ENCODE results near the gene DGKG.

The DGKG gene

DNA sequence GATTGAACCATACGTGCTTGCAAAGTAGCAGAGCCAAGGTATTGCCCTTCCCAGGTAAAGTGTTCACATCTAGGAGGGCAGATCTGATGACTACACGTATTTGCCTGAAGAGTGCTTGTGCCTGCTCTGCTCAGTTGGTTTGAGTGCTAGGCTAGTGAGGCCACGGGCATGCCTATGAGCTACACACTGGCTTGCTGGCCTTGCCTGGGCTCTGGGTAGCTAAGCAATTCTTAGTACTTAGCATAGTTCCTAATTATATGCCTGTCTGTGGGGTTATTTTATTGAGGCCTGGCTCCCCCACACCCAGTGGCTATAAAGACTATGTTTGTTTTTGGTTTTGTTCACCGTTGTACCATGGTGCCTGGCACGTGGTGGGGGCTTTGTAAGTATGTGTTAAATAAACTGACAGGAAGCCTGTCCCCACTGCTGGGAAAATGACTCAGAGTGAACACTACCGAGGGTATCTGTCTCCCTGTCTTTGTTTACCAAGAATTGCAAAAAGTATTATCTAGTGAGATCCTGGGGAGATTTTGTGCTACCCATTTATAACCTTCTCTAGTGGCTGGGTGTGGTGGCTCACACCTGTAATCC, 181.0 kb downstream of the DGKG start:
- Histone ChIP-seq H3K36me3 (ENCODE audit: control insufficient read depth, insufficient read depth, low read length) (no peaks in the 10 kb centered on the region; the same call in 1 of the 2 replicates), H3K4me3 (replicated peaks; ENCODE audit: low read depth, low read length) (no peak overlapping the region), H3K27me3 (replicated peaks; ENCODE audit: control insufficient read depth, insufficient read depth, low read length) (no peaks in the 10 kb centered on the region)
- TF ChIP-seq CTCF (IDR thresholded peaks at IDR 0.05; ENCODE audit: insufficient read depth, low read length, poor library complexity, severe bottlenecking) = no peak
- no peak for DNase-seq (ENCODE audit: extremely low read depth, insufficient read length)

- Histone ChIP-seq H3K36me3 (ENCODE audit: control insufficient read depth, insufficient read depth, low read length) (no peaks in the 10 kb centered on the region; the same call in 1 of the 2 replicates), H3K27me3 (replicated peaks; ENCODE audit: control insufficient read depth, insufficient read depth, low read length) (no peaks in the 10 kb centered on the region), H3K4me3 (replicated peaks; ENCODE audit: low read depth, low read length) (no peak overlapping the region)
- no peak for TF ChIP-seq CTCF (IDR thresholded peaks at IDR 0.05; ENCODE audit: insufficient read depth, low read length, poor library complexity, severe bottlenecking)
- no peak for DNase-seq (ENCODE audit: extremely low read depth, insufficient read length)
Measured at GRCh38 chr3:186180151-186180550, 181.9 kb downstream of the DGKG start.

GRCh38 chr3:186178412-186178811, 183.6 kb downstream of the DGKG start:
- TF ChIP-seq CTCF (IDR thresholded peaks at IDR 0.05; ENCODE audit: insufficient read depth, low read length, poor library complexity, severe bottlenecking) = no peak
- no peak overlapping the region for H3K4me3 ChIP-seq (replicated peaks; ENCODE audit: low read depth, low read length)
- H3K36me3 ChIP-seq (ENCODE audit: control insufficient read depth, insufficient read depth, low read length) = no peaks in the 10 kb centered on the region; the same call in 1 of the 2 replicates
- H3K27me3 ChIP-seq (replicated peaks; ENCODE audit: control insufficient read depth, insufficient read depth, low read length) = no peaks in the 10 kb centered on the region
- DNase-seq (ENCODE audit: extremely low read depth, insufficient read length) = no peak

GRCh38 chr3:186176373-186176990, 185.6 kb downstream of the DGKG start:
- no peaks in the 10 kb centered on the region for H3K36me3 ChIP-seq (ENCODE audit: control insufficient read depth, insufficient read depth, low read length)
- no peak overlapping the region for H3K4me3 ChIP-seq (replicated peaks; ENCODE audit: low read depth, low read length)
- no peak for DNase-seq (ENCODE audit: extremely low read depth, insufficient read length)
- TF ChIP-seq CTCF (IDR thresholded peaks at IDR 0.05; ENCODE audit: insufficient read depth, low read length, poor library complexity, severe bottlenecking) = no peak
- H3K27me3 ChIP-seq (replicated peaks; ENCODE audit: control insufficient read depth, insufficient read depth, low read length) = no peaks in the 10 kb centered on the region

GRCh38 chr3:186173224-186173815, 188.7 kb downstream of the DGKG start:
- Histone ChIP-seq H3K27me3 (replicated peaks; ENCODE audit: control insufficient read depth, insufficient read depth, low read length) (no peaks in the 10 kb centered on the region), H3K36me3 (ENCODE audit: control insufficient read depth, insufficient read depth, low read length) (no peaks in the 10 kb centered on the region), H3K4me3 (replicated peaks; ENCODE audit: low read depth, low read length) (no peak overlapping the region)
- no peak for DNase-seq (ENCODE audit: extremely low read depth, insufficient read length)
- TF ChIP-seq CTCF (IDR thresholded peaks at IDR 0.05; ENCODE audit: insufficient read depth, low read length, poor library complexity, severe bottlenecking) = no peak

All from GM06990 (cell line).